ENCODE data around the gene ALKBH7. TPM values are rescaled to one million over a fixed set of nuclear protein-coding genes. Genes with fewer than 3 reads are reported as not detected.
A peak's percentile ranks its signal among the peaks of the same experiment; 100 is the strongest.

Gene ALKBH7
- total RNA-seq, 2 experiments from 2014 or later, result 52.0 to 55.7 TPM

Small RNA genes lying within 50 kb of the gene (microRNA-seq; reads per million reads assigned to microRNA genes)
- gene MIR3940 (13.3 reads per million, percentile 20 among the genes with 10 or more reads in this experiment), gene MIR6790 (not detected), gene MIR6885 (not detected)

Other genes starting within 250 kb of the ALKBH7 start
- gene ACSBG2, start 237.1 kb upstream of the ALKBH7 start, total RNA-seq, result not detected
- gene MLLT1, start 92.8 kb upstream of the ALKBH7 start, total RNA-seq, result 10 to 100 TPM; 37.8 to 42.1 TPM
- gene ACER1, start 39.2 kb upstream of the ALKBH7 start, total RNA-seq, result under 1 TPM; 0.54 to 0.55 TPM
- gene CLPP, start 11.3 kb upstream of the ALKBH7 start, total RNA-seq, result 100 to 1,000 TPM; 112 to 126 TPM
- gene PSPN, start 3.1 kb downstream of the ALKBH7 start, total RNA-seq, result 1 to 10 TPM; 2.4 to 2.7 TPM
- 10 to 100 TPM; 67.3 to 72.8 TPM for gene GTF2F1, start 20.4 kb downstream of the ALKBH7 start, total RNA-seq
- gene KHSRP, start 52.0 kb downstream of the ALKBH7 start, total RNA-seq, result 100 to 1,000 TPM; 266 to 268 TPM
- gene SLC25A41, start 61.0 kb downstream of the ALKBH7 start, total RNA-seq, result 1 to 10 TPM in 1 of 2 experiments, under 1 TPM in 1; 0.91 to 1.0 TPM
- gene SLC25A23, start 87.0 kb downstream of the ALKBH7 start, total RNA-seq, result 10 to 100 TPM; 35.5 to 38.3 TPM
- gene CRB3, start 91.5 kb downstream of the ALKBH7 start, total RNA-seq, result 1 to 10 TPM; 2.7 to 3.5 TPM
- gene DENND1C, start 109.0 kb downstream of the ALKBH7 start, total RNA-seq, result 100 to 1,000 TPM; 126 to 130 TPM
- gene TUBB4A, start 129.5 kb downstream of the ALKBH7 start, total RNA-seq, result 10 to 100 TPM in 1 of 2 experiments, 1 to 10 TPM in 1; 8.7 to 11.6 TPM
- 1 to 10 TPM; 2.6 to 3.7 TPM for gene TNFSF9, start 158.2 kb downstream of the ALKBH7 start, total RNA-seq
- 1 to 10 TPM; 6.9 to 7.7 TPM for gene CD70, start 218.4 kb downstream of the ALKBH7 start, total RNA-seq